Neural cell (in vitro differentiated cells): ENCODE data around the gene UBAC2. TPM values are rescaled to one million over a fixed set of nuclear protein-coding genes. Genes with fewer than 3 reads are reported as not detected.

Source experiments
- H2AFZ ChIP-seq: fragments of 200-600, 300-800 bp; sonication (generic), shearing (Covaris generic); 2 replicates; pipeline ENCODE4 v1.6.0; 2014; ENCODE audit warnings: low read depth, mild to moderate bottlenecking, antibody characterized with exemption, low read length, moderate library complexity
- H3F3A ChIP-seq: fragments of 200-600 bp; shearing (Covaris generic); 2 replicates; pipeline ENCODE4 v1.6.1; 2016; ENCODE audit warnings: mild to moderate bottlenecking, moderate library complexity, mixed read lengths, antibody characterized with exemption, low read length; ENCODE audit not compliant: insufficient read depth, poor library complexity, severe bottlenecking
- H3K27ac ChIP-seq: fragments of 200-600, 300-800 bp; sonication (generic), shearing (Covaris generic); 2 replicates; pipeline ENCODE4 v1.5.1; 2014; ENCODE audit warnings: mild to moderate bottlenecking, low read length, moderate library complexity
- H3K27me3 ChIP-seq: fragments of 300-800, 200-600 bp; sonication (generic), shearing (Covaris generic); 2 replicates; pipeline ENCODE4 v1.6.0; 2014; ENCODE audit warnings: mild to moderate bottlenecking, low read depth, low read length, moderate library complexity; ENCODE audit not compliant: insufficient read depth
- H3K36me3 ChIP-seq: fragments of 300-800, 200-600 bp; sonication (generic), shearing (Covaris generic); 2 replicates; pipeline ENCODE4 v1.5.1; 2014; ENCODE audit warnings: mild to moderate bottlenecking, antibody characterized with exemption, low read length, moderate library complexity; ENCODE audit not compliant: insufficient read depth
- H3K4me2 ChIP-seq: fragments of 300-800, 200-600 bp; sonication (generic), shearing (Covaris generic); 2 replicates; pipeline ENCODE4 v1.6.0; 2014; ENCODE audit warnings: mild to moderate bottlenecking, low read length
- H3K4me3 ChIP-seq: fragments of 300-800, 200-600 bp; sonication (generic), shearing (Covaris generic); 2 replicates; pipeline ENCODE4 v1.5.1; 2014; ENCODE audit warnings: mild to moderate bottlenecking, low read length, moderate library complexity
- H3K79me2 ChIP-seq: fragments of 200-600 bp; shearing (Covaris generic); replicated peaks from 2 replicates; pipeline ENCODE4 v1.6.0; 2014; ENCODE audit warnings: mild to moderate bottlenecking, low read length, moderate library complexity; ENCODE audit not compliant: insufficient read depth
- H3K9ac ChIP-seq: fragments of 300-800, 200-600 bp; sonication (generic), shearing (Covaris generic); 2 replicates; pipeline ENCODE4 v1.6.1; 2016; ENCODE audit warnings: mild to moderate bottlenecking, low read length, mixed read lengths
- H3K9me2 ChIP-seq: fragments of 200-600 bp; shearing (Covaris generic); 2 replicates; pipeline ENCODE4 v1.6.1; 2016; ENCODE audit warnings: mild to moderate bottlenecking, low read length, mixed read lengths; ENCODE audit not compliant: insufficient read depth
- H3K9me3 ChIP-seq: fragments of 200-600, 300-800 bp; sonication (generic), shearing (Covaris generic); 2 replicates; pipeline ENCODE4 v1.6.1; 2016; ENCODE audit warnings: mild to moderate bottlenecking, mixed run types, low read length, moderate library complexity, mixed read lengths
- H4K20me1 ChIP-seq: fragments of 200-600 bp; shearing (Covaris generic); 2 replicates; pipeline ENCODE4 v1.6.1; 2016; ENCODE audit warnings: mild to moderate bottlenecking, mixed run types; ENCODE audit not compliant: insufficient read depth
- EP300 ChIP-seq: fragments of 450-650 bp; conservative IDR thresholded peaks from 2 replicates; pipeline ENCODE4 v1.6.1; 2014; ENCODE audit warnings: antibody characterized with exemption, mild to moderate bottlenecking, moderate library complexity; ENCODE audit not compliant: poor library complexity, severe bottlenecking
- EZH2 ChIP-seq: fragments of 200-600, 300-800 bp; shearing (Covaris generic), sonication (generic); IDR thresholded peaks from 2 replicates; pipeline ENCODE4 v1.6.1; 2014; ENCODE audit warnings: antibody characterized with exemption, low read length, borderline replicate concordance, mild to moderate bottlenecking; ENCODE audit not compliant: insufficient read depth, poor library complexity, severe bottlenecking
- MXI1 ChIP-seq: fragments of 450-650 bp; conservative IDR thresholded peaks from 2 replicates; pipeline ENCODE4 v1.6.1; 2014; ENCODE audit warnings: antibody characterized with exemption, mild to moderate bottlenecking; ENCODE audit not compliant: poor library complexity, severe bottlenecking
- POLR2AphosphoS5 ChIP-seq: IDR thresholded peaks from 2 replicates; pipeline ENCODE4 v1.6.1; 2012
- RAD21 ChIP-seq: fragments of 450-650 bp; conservative IDR thresholded peaks from 2 replicates; pipeline ENCODE4 v1.6.1; 2014; ENCODE audit warnings: antibody characterized with exemption, mild to moderate bottlenecking, moderate library complexity
- SMC3 ChIP-seq: fragments of 450-650 bp; conservative IDR thresholded peaks from 2 replicates; pipeline ENCODE4 v1.6.1; 2014; ENCODE audit warnings: antibody characterized with exemption, mild to moderate bottlenecking, moderate library complexity; ENCODE audit not compliant: poor library complexity
- TAF1 ChIP-seq: IDR thresholded peaks from 2 replicates; pipeline ENCODE4 v1.6.1; 2012; ENCODE audit warnings: low read depth
- polyA plus RNA-seq: library from polyadenylated mRNA; depleted of rRNA; stranded (reverse); fragments of >200 nt; gene quantifications from 2 replicates; pipeline ENCODE4 v1.2.3, GENCODE V29; 2014
- TF ChIP-seq, protein P1 (sequence below): IDR thresholded peaks from 2 replicates; pipeline ENCODE4 v1.6.1; 2012; ENCODE audit warnings: borderline replicate concordance
- TF ChIP-seq, protein P2 (sequence below): fragments of 450-650 bp; IDR thresholded peaks from 2 replicates; pipeline ENCODE4 v1.5.1; 2014; ENCODE audit warnings: antibody characterized with exemption, mild to moderate bottlenecking, moderate library complexity; ENCODE audit not compliant: poor library complexity, severe bottlenecking

UBAC2 gene
- polyA plus RNA-seq, 1 donor from 2014 or later, result 56.9 TPM

DNA sequence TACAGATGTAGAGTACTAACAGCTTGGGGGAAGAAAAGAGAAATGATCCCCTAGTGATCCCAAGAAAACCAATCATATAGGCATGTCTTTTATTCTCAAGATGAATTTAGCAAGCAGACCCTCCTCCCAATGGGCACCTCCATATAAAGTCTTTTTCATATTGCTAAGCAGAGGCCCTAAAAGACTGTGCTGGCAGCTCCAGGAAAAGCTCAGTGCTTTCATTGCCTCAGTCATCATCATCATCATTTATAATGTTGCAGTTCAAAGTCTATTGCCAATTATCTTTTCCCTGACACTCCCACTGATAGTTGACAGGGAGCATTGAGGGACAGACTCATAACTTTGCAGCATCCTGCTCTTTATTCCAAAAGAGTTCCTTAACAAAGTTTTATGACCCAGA is 93.5 kb downstream of the UBAC2 start:
- H3K4me2 ChIP-seq, result no peak overlapping the region
- H3K9me3 ChIP-seq, result no peaks in the 10 kb centered on the region
- H3K4me3 ChIP-seq, result no peak overlapping the region
- H3K36me3 ChIP-seq, result no peaks in the 10 kb centered on the region
- H2AFZ ChIP-seq, result no peak overlapping the region
- H3K79me2 ChIP-seq, result no peaks in the 10 kb centered on the region
- H4K20me1 ChIP-seq, result no peaks in the 10 kb centered on the region
- no peaks in the 10 kb centered on the region for H3F3A ChIP-seq
- no peaks in the 10 kb centered on the region for H3K27me3 ChIP-seq
- H3K9me2 ChIP-seq, result no peaks in the 10 kb centered on the region
- no peak overlapping the region for H3K27ac ChIP-seq
- TF ChIP-seq MXI1 (no peak), TAF1 (no peak), EZH2 (no peak), EP300 (no peak), SMC3 (no peak), RAD21 (no peak)
- TF ChIP-seq, protein P1, sequence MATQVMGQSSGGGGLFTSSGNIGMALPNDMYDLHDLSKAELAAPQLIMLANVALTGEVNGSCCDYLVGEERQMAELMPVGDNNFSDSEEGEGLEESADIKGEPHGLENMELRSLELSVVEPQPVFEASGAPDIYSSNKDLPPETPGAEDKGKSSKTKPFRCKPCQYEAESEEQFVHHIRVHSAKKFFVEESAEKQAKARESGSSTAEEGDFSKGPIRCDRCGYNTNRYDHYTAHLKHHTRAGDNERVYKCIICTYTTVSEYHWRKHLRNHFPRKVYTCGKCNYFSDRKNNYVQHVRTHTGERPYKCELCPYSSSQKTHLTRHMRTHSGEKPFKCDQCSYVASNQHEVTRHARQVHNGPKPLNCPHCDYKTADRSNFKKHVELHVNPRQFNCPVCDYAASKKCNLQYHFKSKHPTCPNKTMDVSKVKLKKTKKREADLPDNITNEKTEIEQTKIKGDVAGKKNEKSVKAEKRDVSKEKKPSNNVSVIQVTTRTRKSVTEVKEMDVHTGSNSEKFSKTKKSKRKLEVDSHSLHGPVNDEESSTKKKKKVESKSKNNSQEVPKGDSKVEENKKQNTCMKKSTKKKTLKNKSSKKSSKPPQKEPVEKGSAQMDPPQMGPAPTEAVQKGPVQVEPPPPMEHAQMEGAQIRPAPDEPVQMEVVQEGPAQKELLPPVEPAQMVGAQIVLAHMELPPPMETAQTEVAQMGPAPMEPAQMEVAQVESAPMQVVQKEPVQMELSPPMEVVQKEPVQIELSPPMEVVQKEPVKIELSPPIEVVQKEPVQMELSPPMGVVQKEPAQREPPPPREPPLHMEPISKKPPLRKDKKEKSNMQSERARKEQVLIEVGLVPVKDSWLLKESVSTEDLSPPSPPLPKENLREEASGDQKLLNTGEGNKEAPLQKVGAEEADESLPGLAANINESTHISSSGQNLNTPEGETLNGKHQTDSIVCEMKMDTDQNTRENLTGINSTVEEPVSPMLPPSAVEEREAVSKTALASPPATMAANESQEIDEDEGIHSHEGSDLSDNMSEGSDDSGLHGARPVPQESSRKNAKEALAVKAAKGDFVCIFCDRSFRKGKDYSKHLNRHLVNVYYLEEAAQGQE, result no peak
- TF ChIP-seq, protein P2, sequence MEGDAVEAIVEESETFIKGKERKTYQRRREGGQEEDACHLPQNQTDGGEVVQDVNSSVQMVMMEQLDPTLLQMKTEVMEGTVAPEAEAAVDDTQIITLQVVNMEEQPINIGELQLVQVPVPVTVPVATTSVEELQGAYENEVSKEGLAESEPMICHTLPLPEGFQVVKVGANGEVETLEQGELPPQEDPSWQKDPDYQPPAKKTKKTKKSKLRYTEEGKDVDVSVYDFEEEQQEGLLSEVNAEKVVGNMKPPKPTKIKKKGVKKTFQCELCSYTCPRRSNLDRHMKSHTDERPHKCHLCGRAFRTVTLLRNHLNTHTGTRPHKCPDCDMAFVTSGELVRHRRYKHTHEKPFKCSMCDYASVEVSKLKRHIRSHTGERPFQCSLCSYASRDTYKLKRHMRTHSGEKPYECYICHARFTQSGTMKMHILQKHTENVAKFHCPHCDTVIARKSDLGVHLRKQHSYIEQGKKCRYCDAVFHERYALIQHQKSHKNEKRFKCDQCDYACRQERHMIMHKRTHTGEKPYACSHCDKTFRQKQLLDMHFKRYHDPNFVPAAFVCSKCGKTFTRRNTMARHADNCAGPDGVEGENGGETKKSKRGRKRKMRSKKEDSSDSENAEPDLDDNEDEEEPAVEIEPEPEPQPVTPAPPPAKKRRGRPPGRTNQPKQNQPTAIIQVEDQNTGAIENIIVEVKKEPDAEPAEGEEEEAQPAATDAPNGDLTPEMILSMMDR, result no peak
- H3K9ac ChIP-seq, result no peak overlapping the region

GRCh38 chr13:99294958-99295357 is 94.3 kb downstream of the UBAC2 start:
- Histone ChIP-seq H3K9ac (no peak overlapping the region), H3K36me3 (no peaks in the 10 kb centered on the region), H3K9me2 (no peaks in the 10 kb centered on the region), H3K9me3 (no peaks in the 10 kb centered on the region), H2AFZ (no peak overlapping the region), H3K27me3 (no peaks in the 10 kb centered on the region), H3K4me3 (no peak overlapping the region), H3K4me2 (no peak overlapping the region), H3K79me2 (no peaks in the 10 kb centered on the region), H3K27ac (no peak overlapping the region), H3F3A (no peaks in the 10 kb centered on the region), H4K20me1 (no peaks in the 10 kb centered on the region)
- TF ChIP-seq, protein P2, result no peak
- TF ChIP-seq SMC3 (no peak), RAD21 (no peak), EP300 (no peak), EZH2 (no peak), MXI1 (no peak), POLR2AphosphoS5 (no peak), TAF1 (no peak)
- TF ChIP-seq, protein P1, result no peak
